HL-60 (cell line): ENCODE data around the gene TUBD1.
"Not testable (repeated sequence)": the region's sequence is repeated elsewhere in the genome, so short reads cannot be mapped to it uniquely, and the experiment has no call there.

ENCODE experiments used
- DNase-seq, 2 experiments: peaks; one replicate each; pipeline ENCODE4 v3.0.0-alpha.2; 2010 to 2020; ENCODE audit warnings: low read depth in 1 of 2, low spot score in 1 of 2
- H3K27ac ChIP-seq: fragments of 250-450 bp; sonication (Bioruptor Pico); replicated peaks from 2 replicates; pipeline ENCODE4 v1.5.1; 2020; ENCODE audit warnings: mild to moderate bottlenecking, moderate library complexity
- H3K27me3 ChIP-seq: fragments of 250-450 bp; sonication (Bioruptor Pico); 2 replicates; pipeline ENCODE4 v1.5.1; 2021; ENCODE audit warnings: mild to moderate bottlenecking, moderate library complexity; ENCODE audit not compliant: insufficient read depth, poor library complexity, severe bottlenecking
- H3K4me3 ChIP-seq: replicated peaks from 2 replicates; pipeline ENCODE4 v1.5.1; 2011; ENCODE audit warnings: mild to moderate bottlenecking, control low read depth, low read length; ENCODE audit not compliant: insufficient read depth
- CTCF ChIP-seq: IDR thresholded peaks from one replicate; pipeline ENCODE4 v1.5.1; 2011; ENCODE audit warnings: low read length, control low read depth, inconsistent platforms; ENCODE audit not compliant: insufficient read depth
- GABPA ChIP-seq: IDR thresholded peaks from 2 replicates; pipeline ENCODE4 v1.6.1; 2012; ENCODE audit warnings: low read depth
- POLR2AphosphoS5 ChIP-seq: IDR thresholded peaks from 2 replicates; pipeline ENCODE4 v1.6.1; 2012; ENCODE audit warnings: low read depth
- SPI1 ChIP-seq: IDR thresholded peaks from 2 replicates; pipeline ENCODE4 v1.6.1; 2012; ENCODE audit warnings: low read depth, mild to moderate bottlenecking, borderline replicate concordance
- TF ChIP-seq, protein P1 (sequence below): IDR thresholded peaks from 2 replicates; pipeline ENCODE4 v1.6.1; 2012; ENCODE audit warnings: low read depth; ENCODE audit not compliant: insufficient replicate concordance

Gene TUBD1

GRCh38 chr17:59874376-59874775, 18.4 kb downstream of the TUBD1 start:
- no peak for DNase-seq
- Histone ChIP-seq H3K27me3 (no peaks in the 10 kb centered on the region), H3K4me3 (no peak overlapping the region), H3K27ac (no peak overlapping the region)
- TF ChIP-seq, protein P1, sequence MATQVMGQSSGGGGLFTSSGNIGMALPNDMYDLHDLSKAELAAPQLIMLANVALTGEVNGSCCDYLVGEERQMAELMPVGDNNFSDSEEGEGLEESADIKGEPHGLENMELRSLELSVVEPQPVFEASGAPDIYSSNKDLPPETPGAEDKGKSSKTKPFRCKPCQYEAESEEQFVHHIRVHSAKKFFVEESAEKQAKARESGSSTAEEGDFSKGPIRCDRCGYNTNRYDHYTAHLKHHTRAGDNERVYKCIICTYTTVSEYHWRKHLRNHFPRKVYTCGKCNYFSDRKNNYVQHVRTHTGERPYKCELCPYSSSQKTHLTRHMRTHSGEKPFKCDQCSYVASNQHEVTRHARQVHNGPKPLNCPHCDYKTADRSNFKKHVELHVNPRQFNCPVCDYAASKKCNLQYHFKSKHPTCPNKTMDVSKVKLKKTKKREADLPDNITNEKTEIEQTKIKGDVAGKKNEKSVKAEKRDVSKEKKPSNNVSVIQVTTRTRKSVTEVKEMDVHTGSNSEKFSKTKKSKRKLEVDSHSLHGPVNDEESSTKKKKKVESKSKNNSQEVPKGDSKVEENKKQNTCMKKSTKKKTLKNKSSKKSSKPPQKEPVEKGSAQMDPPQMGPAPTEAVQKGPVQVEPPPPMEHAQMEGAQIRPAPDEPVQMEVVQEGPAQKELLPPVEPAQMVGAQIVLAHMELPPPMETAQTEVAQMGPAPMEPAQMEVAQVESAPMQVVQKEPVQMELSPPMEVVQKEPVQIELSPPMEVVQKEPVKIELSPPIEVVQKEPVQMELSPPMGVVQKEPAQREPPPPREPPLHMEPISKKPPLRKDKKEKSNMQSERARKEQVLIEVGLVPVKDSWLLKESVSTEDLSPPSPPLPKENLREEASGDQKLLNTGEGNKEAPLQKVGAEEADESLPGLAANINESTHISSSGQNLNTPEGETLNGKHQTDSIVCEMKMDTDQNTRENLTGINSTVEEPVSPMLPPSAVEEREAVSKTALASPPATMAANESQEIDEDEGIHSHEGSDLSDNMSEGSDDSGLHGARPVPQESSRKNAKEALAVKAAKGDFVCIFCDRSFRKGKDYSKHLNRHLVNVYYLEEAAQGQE: no peak
- TF ChIP-seq CTCF (no peak), GABPA (no peak), SPI1 (no peak), POLR2AphosphoS5 (no peak)

DNA sequence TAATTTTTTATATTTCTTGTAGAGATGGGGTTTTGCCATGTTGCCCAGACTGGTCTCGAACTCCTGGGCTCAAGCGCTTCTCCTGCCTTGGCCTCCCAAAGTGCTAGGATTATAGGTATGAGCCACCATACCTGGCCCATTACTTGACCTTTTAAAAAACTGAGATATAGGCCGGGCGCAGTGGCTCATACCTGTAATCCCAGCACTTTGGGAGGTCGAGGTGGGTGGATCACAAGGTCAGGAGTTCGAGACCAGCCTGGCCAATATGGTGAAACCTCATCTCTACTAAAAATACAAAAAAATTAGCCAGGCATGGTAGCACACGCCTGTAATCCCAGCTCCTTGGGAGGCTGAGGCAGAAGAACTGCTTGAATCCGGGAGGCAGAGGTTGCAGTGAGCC, 19.3 kb downstream of the TUBD1 start:
- H3K27ac ChIP-seq, DNase-seq, H3K4me3 ChIP-seq, H3K27me3 ChIP-seq: not testable (repeated sequence)

DNA sequence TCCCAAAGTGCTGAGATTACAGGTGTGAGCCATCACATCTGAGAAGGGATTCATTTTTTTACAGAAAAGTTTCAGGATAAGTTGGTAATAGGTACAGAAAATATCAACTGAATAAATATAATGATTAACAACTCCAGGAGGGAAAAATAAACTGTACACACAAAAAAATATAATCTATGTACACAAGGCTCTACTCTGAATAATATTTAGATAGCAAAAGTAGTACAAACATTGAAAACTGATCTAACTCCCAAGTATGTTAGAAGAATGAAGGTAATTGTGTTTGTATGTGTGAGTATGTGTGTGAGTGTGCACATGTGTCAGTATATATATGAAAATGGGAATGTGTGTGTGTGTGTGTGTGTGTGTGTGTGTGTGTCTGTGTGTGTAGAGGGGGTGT, 20.4 kb downstream of the TUBD1 start:
- Histone ChIP-seq H3K4me3 (no peak overlapping the region), H3K27me3 (no peaks in the 10 kb centered on the region), H3K27ac (no peak overlapping the region)
- no peak for TF ChIP-seq CTCF
- TF ChIP-seq, protein P1: no peak
- no peak for TF ChIP-seq POLR2AphosphoS5
- no peak for TF ChIP-seq SPI1
- no peak for TF ChIP-seq GABPA
- no peak for DNase-seq

DNA sequence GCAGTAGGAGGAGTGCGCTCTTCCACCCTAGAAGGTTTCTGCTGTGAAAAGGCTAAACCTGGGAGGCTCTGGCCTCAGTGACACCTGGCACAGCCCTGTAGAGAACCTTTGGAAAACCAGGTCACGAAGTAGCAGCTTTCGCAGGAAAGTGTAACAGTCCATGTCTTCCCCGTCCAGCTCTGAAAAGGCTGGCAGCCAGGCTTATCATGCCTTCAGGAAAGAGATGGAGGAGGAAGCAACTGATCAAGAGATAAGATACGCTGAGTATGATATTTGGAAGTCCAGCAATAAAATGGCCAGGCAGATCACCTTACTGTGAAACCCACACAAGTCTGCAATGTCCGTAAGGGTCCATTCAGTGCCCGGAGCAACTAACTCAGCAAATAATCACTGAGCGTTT, 22.3 kb downstream of the TUBD1 start:
- Histone ChIP-seq H3K27me3 (no peaks in the 10 kb centered on the region), H3K4me3 (no peak overlapping the region), H3K27ac (no peak overlapping the region)
- DNase-seq: no peak
- no peak for TF ChIP-seq CTCF
- TF ChIP-seq GABPA: no peak
- TF ChIP-seq POLR2AphosphoS5: no peak
- TF ChIP-seq SPI1: no peak
- TF ChIP-seq, protein P1: no peak
